HG03097 (cell line): ENCODE measurements around the gene ADGRV1.
"Not testable (repeated sequence)": the region's sequence is repeated elsewhere in the genome, so short reads cannot be mapped to it uniquely, and the experiment has no call there.

Source experiments
- ATAC-seq: cut with Tn5 transposase; IDR thresholded peaks from one replicate; pipeline ENCODE4 v1.9.1; 2021; ENCODE audit not compliant: unreplicated experiment, low FRiP score

The ADGRV1 gene

DNA sequence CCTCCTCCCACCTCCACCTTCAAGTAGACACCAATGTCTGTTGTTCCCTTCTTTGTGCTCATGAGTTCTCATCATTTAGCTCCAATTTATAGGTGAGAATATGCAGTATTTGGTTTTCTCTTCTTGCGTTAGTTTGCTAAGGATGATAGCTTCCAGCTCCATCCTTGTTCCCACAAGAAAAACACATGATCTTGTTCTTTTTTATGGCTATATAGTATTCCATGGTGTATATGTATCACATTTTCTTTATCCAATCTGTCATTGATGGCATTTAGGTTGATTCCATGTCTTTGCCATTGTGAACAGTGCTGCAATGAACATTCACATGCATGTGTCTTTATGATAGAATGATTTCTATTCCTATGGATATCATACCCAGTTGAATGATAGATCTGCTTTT, 454.3 kb downstream of the ADGRV1 start:
- ATAC-seq, result not testable (repeated sequence)

DNA sequence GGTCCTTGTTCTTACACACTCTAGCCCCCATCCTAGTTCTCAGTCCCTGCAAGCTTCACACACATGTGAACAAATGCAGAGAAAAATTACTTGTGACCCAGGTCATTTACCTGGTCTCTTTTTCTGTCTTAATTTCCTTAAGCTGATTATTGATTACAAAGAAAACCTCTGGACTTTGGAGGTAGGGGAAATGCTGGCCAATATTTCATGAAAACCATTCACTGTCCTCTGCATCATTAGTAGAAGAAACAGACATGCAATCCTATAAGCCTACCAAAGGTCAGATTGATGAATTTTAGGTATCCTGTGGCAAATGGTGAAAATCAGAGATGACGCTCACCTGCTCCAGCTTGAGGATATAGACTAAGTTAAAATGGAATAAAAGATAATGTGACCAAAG, 457.7 kb downstream of the ADGRV1 start:
- no peak for ATAC-seq

DNA sequence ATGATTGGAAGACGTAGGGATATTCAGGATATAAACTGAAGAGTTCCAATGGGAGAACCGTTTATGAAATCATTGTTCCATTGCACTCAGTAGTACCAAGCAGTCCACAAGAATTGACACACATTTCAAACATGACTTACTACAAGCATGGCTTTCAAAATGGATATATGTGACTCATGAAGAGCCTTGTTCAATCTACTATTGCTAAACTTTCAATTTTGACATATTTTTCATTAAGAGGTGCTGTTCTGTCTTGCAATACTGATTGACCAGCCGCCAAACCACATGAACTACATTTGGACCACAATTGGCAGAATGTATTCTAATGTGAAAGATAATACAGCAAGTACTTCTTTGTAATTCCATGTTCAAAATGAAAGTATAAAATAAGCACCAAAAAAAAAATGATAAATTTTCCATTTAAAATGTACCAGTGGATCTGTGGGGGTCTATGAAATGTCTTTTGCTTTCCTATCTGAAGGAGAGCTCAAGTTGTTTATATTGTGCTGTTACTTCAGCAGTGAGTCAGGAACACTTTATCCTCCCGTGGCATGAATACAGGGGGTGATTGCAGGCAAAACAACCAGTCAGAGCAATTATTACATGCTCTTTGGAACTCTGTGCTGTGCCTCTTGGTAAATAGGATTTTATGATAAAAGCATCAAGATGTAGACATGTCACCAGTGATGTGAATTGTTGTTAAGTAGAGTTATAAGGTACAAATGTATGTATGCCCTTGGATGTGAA, 458.5 kb downstream of the ADGRV1 start:
- no peak for ATAC-seq

DNA sequence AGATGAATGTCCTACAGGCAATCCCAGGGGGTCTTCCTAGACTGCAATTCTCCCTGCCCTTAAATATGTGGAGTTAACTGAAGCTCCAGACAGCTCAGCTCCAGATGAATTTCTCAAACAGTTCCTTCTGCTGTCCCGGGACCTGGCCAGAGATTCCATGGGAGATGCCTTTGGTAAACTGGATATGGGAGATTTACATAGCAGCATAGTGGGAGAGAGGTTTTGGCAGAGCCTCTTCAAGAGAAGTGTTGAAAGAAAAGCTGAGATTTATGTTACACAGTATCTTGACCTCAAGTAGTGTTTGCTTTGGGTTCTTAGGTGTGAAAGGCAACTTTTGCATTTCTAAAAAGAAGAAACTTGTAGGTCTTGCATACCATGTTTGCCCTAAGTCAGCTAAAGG, 459.6 kb downstream of the ADGRV1 start:
- no peak for ATAC-seq

DNA sequence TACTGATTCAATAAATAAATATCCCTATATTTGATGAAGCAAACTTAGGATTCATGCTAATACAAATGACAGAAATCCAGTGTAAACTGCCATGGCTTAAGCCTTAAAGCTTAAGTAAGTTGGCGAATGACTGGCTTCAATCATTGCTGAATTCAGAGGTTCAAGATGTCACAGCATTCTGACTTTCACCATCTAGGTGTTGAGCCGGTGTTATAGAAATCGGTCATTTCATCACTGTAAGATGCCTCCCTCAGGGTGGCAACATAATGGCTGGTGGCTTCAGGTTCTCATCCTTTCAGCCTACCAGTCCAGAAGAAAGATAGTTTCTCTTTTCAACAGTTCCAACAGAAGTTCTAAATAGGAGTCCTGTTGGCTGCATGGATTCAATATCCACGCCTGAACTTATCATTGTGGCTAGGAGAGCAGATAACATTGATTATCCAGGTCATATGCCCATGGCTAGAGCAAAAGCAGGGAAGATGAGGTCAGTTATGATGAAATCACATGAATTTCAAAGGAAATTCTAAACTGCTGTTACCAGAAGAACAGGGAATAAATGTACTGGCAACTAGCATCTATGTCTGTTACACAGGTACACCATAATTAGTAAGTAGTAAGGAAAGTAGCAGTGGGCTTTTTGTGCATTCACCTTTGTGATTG, 460.2 kb downstream of the ADGRV1 start:
- ATAC-seq, result no peak

DNA sequence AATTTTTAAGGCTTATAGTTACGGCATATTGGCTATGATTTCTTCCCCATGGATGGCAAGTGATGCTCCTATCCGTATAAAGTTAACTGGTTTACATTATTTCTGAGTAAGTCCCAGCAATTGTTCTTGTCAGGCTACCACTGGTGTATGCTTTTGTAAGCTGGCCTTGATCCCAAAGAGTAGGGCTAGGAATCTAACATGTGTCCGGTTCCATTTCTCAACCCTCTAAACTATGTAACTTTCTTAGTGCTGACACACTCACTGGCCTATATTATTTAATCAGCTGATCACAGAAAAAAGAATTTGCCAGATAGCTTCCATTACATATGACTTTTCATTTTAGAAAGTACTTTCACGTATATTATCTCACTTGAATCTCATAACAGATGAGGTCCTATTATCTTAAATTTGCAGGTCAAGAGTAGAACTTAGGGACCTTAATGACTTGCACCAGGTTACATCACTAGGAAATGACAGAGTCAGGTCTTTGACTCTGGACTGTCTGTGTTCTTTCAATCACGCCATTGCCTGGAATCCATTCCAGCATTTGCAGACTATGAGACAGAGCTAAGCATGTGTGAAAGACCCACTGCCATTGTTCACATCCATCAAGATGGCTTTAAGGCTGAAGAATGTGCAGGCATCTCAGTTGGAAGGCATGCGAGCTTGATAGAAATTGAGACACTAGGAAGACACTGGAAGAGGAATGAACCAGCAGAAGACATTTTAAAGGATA, 461.6 kb downstream of the ADGRV1 start:
- no peak for ATAC-seq

DNA sequence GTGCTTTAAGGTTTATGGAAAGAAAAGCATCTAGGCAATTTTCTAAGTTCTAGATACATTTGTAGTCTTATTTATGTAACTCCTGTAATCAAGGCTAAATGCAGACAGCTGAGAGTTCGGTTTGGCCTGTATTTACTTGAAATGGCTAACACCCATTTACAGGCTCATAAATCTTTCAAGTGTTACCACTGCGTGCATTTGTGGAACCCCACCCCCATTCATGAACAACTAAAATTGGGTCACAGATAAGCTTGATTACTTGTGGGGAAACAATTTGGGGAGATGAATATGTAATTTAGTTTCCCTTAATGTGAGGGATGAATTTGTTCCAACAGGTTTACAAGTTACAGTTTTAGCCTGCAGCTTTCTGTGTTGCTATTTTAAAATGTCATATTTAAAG, 463.9 kb downstream of the ADGRV1 start:
- ATAC-seq, result no peak

DNA sequence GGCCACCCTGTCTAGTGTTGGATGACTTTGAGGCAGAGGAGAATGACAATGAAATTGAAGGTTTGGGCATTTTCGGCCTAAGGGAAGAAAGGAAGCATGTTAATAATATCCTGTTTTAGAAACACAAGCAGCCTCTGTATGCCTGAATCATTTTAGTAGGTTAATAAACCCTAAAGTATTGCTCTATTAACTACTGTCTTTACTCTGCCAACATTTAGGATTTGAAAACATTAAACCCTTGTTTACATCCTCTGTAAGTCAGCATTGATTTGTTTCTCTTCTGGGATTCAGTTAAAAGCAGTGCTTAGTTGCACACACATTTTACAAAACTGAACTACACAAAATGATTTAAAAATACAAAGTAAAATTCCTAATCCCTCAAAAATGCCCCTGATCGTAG, 465.6 kb downstream of the ADGRV1 start:
- no peak for ATAC-seq

DNA sequence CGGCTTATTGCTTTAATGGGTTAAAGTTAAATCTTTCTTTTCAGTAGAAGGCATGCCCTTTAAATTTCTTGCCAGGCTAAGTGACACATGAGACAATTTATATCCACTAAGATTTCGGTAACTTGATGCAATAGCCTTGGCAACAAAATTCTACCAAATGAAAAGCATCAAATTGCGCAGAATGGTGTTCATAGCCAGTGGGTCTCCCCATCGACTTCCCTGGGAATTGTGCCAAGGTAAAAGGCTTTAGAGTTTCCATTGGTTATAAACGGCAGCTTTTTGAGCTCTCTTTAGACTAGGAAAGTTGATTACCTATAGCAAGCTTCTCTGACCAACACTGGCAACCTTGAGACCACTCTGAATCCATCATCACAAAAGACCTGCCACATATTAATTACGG, 466.1 kb downstream of the ADGRV1 start:
- ATAC-seq, result no peak

DNA sequence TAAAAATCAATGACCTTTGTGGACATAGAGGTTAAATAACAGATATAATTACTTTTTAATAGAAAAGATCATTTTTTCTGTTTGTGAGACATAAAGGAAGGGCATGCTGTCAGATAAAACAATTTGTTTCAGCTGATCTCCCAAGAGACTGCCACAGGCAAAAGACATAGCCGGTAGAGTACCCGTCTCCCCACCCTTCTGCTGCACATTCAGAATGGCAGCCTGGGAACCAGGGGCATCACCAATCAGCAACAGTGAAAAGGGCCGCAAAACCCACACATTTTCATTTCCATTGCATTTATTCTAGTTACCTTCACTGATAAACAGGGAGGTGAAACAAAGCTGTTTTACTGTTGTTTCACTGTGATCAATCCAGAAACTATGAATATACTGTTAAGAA, 466.9 kb downstream of the ADGRV1 start:
- ATAC-seq, result no peak

DNA sequence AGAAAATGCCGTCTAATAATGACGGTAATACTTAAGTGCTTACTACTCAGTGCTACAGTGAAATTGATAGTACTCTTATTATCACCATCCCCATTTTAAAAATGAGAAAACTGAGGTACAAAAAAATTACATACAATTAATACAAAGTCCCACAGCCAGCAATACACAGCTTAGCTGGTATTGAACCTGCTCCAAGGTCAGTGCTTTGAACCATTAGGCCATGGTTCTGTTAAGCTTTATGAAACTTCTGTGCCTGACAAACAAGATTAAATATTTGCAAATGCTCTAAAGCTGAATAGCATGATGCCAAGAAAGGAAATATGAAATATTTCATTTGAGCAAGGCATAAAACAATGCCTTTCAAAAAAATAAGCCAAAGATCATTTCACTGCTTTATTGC, 467.4 kb downstream of the ADGRV1 start:
- no peak for ATAC-seq

DNA sequence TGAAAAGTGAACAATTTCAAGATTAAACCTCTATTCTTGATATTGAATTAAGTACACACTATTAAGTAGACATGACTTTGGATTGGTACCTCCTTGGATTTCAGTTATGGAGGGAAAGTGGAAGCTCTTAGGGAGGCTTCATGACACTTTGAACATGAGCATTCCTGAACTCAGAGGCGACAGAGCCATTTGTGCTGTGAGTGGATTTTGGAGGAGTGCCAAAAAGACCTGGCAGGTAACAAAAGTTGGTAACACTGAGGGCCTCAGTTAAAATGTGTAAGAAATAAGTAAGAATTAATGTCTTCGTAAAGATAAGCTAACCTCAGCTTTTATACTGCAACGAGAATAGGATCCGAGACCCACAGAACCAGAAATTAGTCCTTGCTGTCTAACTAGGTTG, 467.9 kb downstream of the ADGRV1 start:
- no peak for ATAC-seq

DNA sequence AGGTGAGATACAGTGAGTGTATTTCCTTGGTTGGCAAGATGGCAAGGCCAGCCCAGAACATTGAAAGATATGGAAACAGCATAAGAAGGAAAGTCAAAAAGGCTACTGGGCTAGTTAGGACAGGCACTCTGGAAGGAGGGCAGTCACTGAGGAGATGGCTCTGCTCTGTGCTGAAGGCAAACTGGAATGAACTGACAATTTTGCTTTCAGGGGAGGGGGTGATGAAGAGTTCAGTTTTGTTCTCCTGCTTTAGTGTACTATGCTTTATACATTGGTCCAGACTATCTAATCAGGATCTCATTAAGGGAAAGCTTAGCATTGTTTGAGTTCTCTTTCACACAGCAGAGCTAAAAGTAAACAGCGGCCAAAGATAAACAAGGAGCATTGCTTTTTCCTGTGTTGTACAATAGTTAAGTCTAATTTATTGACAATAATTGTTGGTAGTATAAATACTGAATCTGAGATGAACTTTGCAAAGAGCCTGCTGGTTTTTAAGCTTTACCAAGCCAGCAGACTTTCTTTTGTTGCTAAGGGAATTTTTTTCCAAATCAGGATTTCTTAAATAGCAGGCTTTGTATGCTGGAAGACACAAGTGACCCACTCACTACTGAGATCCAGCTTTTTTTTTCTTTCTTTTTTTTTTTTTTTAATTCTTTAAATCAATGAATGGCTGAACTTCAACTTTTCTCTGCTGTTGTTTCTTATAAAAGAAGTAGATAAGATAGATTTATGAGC, 469.0 kb downstream of the ADGRV1 start:
- ATAC-seq, result no peak

DNA sequence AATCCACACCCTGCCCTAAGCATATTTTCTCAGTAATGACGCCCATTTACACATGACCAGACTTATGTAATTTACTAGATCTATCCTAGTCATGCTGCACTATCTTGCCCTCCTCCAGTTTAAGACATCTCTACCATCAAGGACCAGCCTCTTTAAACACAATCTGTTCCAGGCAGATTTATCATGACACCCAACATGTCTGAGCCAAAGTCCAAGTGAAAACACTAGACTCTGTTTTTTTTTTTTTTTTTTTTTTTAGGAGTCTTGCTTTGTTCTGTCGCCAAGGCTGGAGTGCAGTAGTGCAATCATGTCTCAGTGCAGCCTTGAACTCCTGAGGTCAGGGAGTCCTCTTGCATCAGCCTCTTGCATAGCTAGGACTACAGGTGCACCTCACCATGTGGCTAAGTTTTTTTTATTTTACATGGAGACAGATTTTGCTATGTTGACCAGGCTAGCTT, 469.9 kb downstream of the ADGRV1 start:
- ATAC-seq, result no peak

DNA sequence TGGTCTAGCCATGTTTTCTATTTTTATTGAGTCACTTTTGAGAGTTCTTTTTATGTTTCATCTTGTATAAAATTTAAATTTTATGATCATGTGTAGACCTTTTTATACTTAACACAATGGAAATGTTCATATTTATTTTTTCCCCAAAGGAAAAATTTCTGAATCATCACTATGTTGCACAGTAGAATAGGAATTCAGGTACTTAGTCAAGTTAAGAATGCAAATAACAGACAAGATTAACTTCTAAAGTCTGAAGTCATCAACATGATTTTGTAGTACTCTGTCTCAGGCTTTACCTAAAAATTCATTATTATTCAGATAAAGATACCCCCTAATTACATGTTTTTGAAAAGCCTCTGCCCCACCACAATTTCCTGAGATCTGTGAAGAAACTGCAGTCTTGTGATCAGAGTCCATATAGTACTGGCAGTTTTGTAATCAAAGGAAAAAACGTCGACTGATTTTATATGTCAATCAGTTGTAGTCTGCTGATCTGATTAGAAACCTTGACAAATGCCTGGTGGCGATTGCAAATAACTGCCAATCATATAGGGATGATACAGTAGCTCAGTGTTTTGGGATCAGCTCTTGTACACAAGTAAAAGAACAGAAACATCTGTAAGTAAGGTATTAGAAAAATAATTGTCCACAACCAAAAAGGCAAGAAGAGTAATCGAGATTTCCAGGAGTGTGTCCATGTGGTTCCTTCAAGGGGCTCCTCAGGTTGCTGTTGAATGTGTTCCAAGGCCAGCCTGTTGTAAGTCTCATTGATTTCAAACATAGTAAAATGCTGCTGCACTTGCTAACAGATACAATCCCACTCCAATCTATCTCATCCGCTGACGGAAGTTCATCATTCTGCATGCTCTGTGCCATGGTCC, 472.2 kb downstream of the ADGRV1 start:
- no peak for ATAC-seq

DNA sequence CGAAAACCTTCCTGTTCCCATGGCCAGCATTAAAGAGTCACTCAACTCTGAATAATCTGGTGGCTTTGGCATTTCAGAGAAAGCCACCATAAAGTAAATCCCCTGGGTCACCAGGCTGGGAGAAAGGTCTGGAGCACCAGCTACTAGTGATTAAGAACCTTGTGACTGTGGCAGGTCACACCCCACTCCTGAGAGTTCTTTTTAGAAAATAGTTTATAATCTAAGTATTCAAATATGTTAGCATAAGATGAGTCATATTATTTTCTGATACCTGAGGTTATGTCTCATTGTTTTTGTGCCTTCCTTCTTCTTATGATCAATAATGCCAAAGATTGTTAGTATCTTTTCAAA, 472.8 kb downstream of the ADGRV1 start:
- no peak for ATAC-seq

DNA sequence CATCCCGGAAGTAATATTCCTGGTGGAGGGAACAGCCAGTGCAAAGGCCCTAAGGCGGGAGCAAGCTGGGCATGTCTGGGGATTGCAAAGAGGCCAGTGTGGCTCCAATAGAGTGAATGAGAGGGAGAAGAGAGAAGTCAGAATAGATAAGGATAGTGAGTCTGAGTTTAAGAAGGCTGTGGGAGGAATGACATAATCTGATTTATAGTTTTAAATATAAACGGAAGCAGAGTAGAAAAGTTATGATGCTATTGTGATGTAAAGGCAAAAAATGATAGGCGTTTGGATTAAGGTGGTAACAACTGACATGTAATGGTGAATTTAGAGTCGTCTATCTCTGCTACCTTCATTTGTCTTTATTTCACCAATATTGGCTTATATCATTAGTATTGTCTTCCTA, 473.5 kb downstream of the ADGRV1 start:
- ATAC-seq, result no peak

DNA sequence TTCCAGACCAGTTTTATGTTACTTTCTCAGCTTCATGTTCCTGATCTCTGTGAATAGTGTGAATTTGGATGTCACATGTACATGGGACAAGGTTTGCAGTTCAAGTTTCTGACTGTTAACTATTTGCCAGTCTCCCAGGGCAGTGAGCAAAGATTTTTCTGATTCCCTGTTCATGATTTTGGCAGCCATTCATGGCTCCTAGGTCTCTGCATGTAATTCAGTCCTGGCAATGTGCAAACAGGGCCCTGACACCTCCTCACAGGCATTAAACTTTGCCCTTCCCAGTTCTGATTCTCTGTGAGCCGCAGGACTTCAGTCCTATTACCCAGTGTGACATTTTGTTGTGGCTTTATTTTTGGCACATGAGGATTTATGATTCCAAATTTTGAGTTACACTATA, 474.8 kb downstream of the ADGRV1 start:
- ATAC-seq, result no peak

DNA sequence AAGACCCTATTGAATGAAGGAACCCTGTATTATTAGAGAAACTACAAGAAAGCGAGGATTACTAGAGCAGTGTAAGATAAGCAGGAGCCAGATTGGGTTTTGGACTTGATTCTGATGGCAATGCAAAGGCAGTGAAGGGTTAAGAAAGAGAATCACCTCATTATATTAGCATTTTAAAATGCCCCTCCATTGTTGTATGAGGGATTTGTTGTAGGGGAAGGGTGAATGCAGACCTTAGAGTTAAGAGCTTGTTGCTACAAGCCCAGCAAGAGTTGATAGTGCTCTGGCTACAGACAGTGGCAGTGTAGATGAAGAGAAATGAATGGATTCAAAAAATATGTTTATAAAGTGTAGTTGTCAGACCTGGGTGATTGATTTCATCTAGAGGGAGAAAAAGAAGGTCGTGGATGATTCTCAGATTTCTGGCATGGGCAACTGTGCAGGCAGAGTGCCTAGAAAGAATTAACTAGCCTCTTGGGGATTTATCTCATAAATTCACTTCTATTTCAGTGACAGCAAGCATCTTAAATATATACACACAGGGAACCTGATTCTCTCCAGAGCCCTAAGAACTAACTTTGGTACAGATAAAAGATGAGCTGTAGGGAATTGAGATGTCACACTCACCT, 479.7 kb downstream of the ADGRV1 start:
- no peak for ATAC-seq

DNA sequence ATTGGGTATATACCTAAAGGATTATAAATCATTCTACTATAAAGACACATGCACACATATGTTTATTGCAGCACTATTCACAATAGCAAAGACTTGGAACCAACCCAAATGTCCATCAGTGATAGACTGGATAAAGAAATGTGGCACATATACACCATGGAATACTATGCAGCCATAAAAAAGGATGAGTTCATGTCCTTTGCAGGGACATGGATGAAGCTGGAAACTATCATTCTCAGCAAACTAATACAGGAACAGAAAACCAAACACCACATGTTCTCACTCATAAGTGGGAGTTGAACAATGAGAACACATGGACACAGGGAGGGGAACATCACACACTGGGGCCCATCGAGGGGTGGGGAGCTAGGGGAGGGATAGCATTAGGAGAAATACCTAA, 482.5 kb downstream of the ADGRV1 start:
- ATAC-seq, result not testable (repeated sequence)
